HL-60 (cell line): ENCODE data around the gene SIGMAR1.

Source experiments
- DNase-seq, 2 experiments: peaks; one replicate each; pipeline ENCODE4 v3.0.0-alpha.2; 2010 to 2020; ENCODE audit warnings: low read depth in 1 of 2, low spot score in 1 of 2
- H3K27ac ChIP-seq: fragments of 250-450 bp; sonication (Bioruptor Pico); replicated peaks from 2 replicates; pipeline ENCODE4 v1.5.1; 2020; ENCODE audit warnings: mild to moderate bottlenecking, moderate library complexity
- H3K27me3 ChIP-seq: fragments of 250-450 bp; sonication (Bioruptor Pico); 2 replicates; pipeline ENCODE4 v1.5.1; 2021; ENCODE audit warnings: mild to moderate bottlenecking, moderate library complexity; ENCODE audit not compliant: insufficient read depth, poor library complexity, severe bottlenecking
- H3K4me3 ChIP-seq: replicated peaks from 2 replicates; pipeline ENCODE4 v1.5.1; 2011; ENCODE audit warnings: mild to moderate bottlenecking, control low read depth, low read length; ENCODE audit not compliant: insufficient read depth
- GABPA ChIP-seq: IDR thresholded peaks from 2 replicates; pipeline ENCODE4 v1.6.1; 2012; ENCODE audit warnings: low read depth
- POLR2AphosphoS5 ChIP-seq: IDR thresholded peaks from 2 replicates; pipeline ENCODE4 v1.6.1; 2012; ENCODE audit warnings: low read depth
- SPI1 ChIP-seq: IDR thresholded peaks from 2 replicates; pipeline ENCODE4 v1.6.1; 2012; ENCODE audit warnings: low read depth, mild to moderate bottlenecking, borderline replicate concordance
- TF ChIP-seq, protein P1 (sequence below): IDR thresholded peaks from 2 replicates; pipeline ENCODE4 v1.6.1; 2012; ENCODE audit warnings: low read depth; ENCODE audit not compliant: insufficient replicate concordance
- TF ChIP-seq, protein P2 (sequence below): IDR thresholded peaks from one replicate; pipeline ENCODE4 v1.5.1; 2011; ENCODE audit warnings: low read length, control low read depth, inconsistent platforms; ENCODE audit not compliant: insufficient read depth

The SIGMAR1 gene

DNA sequence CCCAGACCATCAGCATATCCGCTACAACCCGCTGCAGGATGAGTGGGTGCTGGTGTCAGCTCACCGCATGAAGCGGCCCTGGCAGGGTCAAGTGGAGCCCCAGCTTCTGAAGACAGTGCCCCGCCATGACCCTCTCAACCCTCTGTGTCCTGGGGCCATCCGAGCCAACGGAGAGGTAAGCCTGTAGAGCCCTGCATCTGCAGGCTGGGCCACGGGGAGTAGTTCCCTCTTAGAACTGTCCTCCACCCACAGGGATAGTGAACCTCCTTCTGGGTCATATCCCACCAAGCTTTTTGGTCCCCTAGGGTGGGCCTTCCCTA lies 9.5 kb upstream of the SIGMAR1 start:
- H3K4me3 ChIP-seq, result peak overlapping the region; percentile 72
- TF ChIP-seq POLR2AphosphoS5 (no peak), SPI1 (no peak), GABPA (no peak)
- TF ChIP-seq, protein P1, sequence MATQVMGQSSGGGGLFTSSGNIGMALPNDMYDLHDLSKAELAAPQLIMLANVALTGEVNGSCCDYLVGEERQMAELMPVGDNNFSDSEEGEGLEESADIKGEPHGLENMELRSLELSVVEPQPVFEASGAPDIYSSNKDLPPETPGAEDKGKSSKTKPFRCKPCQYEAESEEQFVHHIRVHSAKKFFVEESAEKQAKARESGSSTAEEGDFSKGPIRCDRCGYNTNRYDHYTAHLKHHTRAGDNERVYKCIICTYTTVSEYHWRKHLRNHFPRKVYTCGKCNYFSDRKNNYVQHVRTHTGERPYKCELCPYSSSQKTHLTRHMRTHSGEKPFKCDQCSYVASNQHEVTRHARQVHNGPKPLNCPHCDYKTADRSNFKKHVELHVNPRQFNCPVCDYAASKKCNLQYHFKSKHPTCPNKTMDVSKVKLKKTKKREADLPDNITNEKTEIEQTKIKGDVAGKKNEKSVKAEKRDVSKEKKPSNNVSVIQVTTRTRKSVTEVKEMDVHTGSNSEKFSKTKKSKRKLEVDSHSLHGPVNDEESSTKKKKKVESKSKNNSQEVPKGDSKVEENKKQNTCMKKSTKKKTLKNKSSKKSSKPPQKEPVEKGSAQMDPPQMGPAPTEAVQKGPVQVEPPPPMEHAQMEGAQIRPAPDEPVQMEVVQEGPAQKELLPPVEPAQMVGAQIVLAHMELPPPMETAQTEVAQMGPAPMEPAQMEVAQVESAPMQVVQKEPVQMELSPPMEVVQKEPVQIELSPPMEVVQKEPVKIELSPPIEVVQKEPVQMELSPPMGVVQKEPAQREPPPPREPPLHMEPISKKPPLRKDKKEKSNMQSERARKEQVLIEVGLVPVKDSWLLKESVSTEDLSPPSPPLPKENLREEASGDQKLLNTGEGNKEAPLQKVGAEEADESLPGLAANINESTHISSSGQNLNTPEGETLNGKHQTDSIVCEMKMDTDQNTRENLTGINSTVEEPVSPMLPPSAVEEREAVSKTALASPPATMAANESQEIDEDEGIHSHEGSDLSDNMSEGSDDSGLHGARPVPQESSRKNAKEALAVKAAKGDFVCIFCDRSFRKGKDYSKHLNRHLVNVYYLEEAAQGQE, result no peak
- TF ChIP-seq, protein P2, sequence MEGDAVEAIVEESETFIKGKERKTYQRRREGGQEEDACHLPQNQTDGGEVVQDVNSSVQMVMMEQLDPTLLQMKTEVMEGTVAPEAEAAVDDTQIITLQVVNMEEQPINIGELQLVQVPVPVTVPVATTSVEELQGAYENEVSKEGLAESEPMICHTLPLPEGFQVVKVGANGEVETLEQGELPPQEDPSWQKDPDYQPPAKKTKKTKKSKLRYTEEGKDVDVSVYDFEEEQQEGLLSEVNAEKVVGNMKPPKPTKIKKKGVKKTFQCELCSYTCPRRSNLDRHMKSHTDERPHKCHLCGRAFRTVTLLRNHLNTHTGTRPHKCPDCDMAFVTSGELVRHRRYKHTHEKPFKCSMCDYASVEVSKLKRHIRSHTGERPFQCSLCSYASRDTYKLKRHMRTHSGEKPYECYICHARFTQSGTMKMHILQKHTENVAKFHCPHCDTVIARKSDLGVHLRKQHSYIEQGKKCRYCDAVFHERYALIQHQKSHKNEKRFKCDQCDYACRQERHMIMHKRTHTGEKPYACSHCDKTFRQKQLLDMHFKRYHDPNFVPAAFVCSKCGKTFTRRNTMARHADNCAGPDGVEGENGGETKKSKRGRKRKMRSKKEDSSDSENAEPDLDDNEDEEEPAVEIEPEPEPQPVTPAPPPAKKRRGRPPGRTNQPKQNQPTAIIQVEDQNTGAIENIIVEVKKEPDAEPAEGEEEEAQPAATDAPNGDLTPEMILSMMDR, result no peak
- no peak for DNase-seq
- H3K27ac ChIP-seq, result peak overlapping the region; percentile 69
- no peaks in the 10 kb centered on the region for H3K27me3 ChIP-seq

DNA sequence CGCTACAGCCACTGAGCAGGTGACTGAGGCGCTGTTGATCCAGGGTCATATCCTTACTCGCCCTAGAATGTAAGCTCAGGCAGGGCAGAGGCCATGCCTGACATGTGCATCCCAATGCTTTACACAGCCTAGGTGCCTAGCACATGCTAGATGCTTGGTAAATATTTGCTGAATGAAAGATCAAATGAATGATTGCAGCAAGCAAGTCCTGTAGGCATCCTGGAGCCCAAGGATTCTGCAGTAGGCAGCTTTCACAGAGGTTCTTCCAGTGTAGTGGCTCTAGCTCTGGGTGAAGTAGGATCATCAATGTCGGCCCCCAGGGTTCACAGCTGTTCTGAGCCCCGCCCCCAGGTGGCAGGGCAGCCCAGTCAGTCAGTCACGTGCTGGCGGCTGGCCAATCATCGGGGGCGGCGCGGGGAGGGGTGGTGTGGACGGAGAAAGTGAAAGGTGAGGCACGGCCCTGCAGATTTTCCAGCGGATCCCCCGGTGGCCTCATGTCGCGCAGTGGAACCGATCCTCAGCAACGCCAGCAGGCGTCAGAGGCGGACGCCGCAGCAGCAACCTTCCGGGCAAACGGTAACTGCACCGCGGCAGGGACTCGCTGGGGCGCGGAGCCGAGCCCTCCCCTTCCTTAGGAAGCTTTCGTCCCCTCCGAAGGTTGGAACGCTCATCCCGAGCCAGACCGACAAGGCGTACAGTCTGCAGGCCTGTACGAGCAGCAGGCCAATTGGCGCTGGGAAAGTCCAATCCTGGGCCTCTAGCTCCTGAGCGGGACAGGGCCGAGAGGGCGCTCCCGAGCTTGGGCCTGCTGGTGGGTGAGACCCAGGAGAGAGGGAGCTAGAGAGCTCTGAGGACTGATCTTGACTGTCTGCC lies 8.9 kb upstream of the SIGMAR1 start, which contains the start of gene GALT:
Gene GALT (plus strand): TSS at position 465 of the 873 bp plus-strand sequence. CDS start 30 bp downstream, at position 495.
- TF ChIP-seq SPI1 (no peak), POLR2AphosphoS5 (peak; percentile 49; the same call in 1 of the 2 replicates), GABPA (0 out of 2 replicates have a peak, but pooled peaks have one; percentile 11)
- TF ChIP-seq, protein P2, result peak; percentile 44
- TF ChIP-seq, protein P1, result peak; percentile 32
- peak within 1 kb of the TSS; percentile 72 for H3K4me3 ChIP-seq
- H3K27me3 ChIP-seq, result no peaks in the 10 kb centered on the region
- H3K27ac ChIP-seq, result peak within 1 kb of the TSS; percentile 69
- DNase-seq, result peak; percentile 86 to 96

DNA sequence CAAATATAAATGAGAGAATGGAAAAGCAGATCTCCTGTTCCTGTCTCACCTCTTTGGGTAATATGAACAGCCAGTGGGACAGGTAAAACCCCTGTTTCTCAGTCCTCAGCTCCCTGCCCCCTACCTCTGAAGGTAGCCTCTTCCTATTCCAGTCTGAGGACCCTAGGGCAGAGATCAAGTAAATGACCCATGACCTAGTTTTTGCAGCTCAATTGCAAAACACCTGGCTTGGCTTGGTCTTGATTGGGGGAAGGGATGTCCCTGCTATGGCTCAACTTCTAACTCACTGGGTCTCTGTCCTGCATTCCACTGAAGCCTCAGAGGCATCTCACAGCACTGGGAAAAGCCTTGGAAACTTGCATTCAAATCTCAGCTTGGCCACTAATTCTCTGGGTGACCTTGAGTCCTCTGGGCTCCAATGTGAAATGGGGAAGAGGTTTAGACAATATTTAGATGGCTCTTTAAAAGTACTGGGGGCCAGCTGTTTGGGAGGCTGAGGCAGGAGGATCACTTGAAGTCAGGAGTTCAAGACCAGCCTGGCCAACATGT lies 7.3 kb upstream of the SIGMAR1 start:
- DNase-seq, result no peak
- TF ChIP-seq POLR2AphosphoS5, result no peak
- no peak for TF ChIP-seq SPI1
- TF ChIP-seq, protein P1, result no peak
- TF ChIP-seq GABPA, result no peak
- TF ChIP-seq, protein P2, result no peak
- no peak overlapping the region for H3K27ac ChIP-seq
- no peak overlapping the region for H3K4me3 ChIP-seq
- H3K27me3 ChIP-seq, result no peaks in the 10 kb centered on the region
